GM18858 (cell line): Measurements from ENCODE around the gene TRAPPC3.
A peak's percentile ranks its signal among the peaks of the same experiment; 100 is the strongest.

Experiments
- ATAC-seq: cut with Tn5 transposase; IDR thresholded peaks from one replicate; pipeline ENCODE4 v1.9.1; 2021; ENCODE audit not compliant: unreplicated experiment

TRAPPC3 gene

GRCh38 chr1:36101546-36101945, 47.7 kb downstream of the TRAPPC3 start:
- no peak for ATAC-seq

- no peak for ATAC-seq
Measured at GRCh38 chr1:36100376-36100775, 48.9 kb downstream of the TRAPPC3 start.

- no peak for ATAC-seq
Measured at GRCh38 chr1:36099681-36100341, 49.5 kb downstream of the TRAPPC3 start.

GRCh38 chr1:36098650-36099365, 50.5 kb downstream of the TRAPPC3 start:
- no peak for ATAC-seq

GRCh38 chr1:36097693-36098585, 51.3 kb downstream of the TRAPPC3 start:
- no peak for ATAC-seq

GRCh38 chr1:36096500-36097432, 52.5 kb downstream of the TRAPPC3 start:
- ATAC-seq = no peak

- no peak for ATAC-seq
Measured at GRCh38 chr1:36095760-36096405, 53.4 kb downstream of the TRAPPC3 start.

GRCh38 chr1:36094621-36095061, 54.6 kb downstream of the TRAPPC3 start:
- ATAC-seq = no peak

GRCh38 chr1:36093929-36094328, 55.4 kb downstream of the TRAPPC3 start:
- ATAC-seq = no peak

- no peak for ATAC-seq
Measured at GRCh38 chr1:36093226-36093625, 56.1 kb downstream of the TRAPPC3 start.

- ATAC-seq = no peak
Measured at GRCh38 chr1:36092798-36093185, 56.5 kb downstream of the TRAPPC3 start.

- no peak for ATAC-seq
Measured at GRCh38 chr1:36092166-36092797, 57.0 kb downstream of the TRAPPC3 start.

- no peak for ATAC-seq
Measured at GRCh38 chr1:36091698-36092097, 57.6 kb downstream of the TRAPPC3 start.

- no peak for ATAC-seq
Measured at GRCh38 chr1:36091141-36091540, 58.1 kb downstream of the TRAPPC3 start.

GRCh38 chr1:36089393-36090121, 59.7 kb downstream of the TRAPPC3 start:
- no peak for ATAC-seq

GRCh38 chr1:36088577-36089392, 60.5 kb downstream of the TRAPPC3 start, which contains the start of gene ADPRS:
ADPRS (plus strand) TSS chr1:36088892; CDS start chr1:36088905, 13 bp downstream.
- ATAC-seq = peak; percentile 72

GRCh38 chr1:36088265-36088576, 61.1 kb downstream of the TRAPPC3 start:
- no peak for ATAC-seq
